OCI-LY7 (cell line): ENCODE data around the gene MED27.

Experiments
- EZH2phosphoT487 ChIP-seq: fragments of 200-600 bp; sonication (generic); IDR thresholded peaks from 2 replicates; pipeline ENCODE4 v1.6.1; 2018; ENCODE audit warnings: low read depth, borderline replicate concordance, mild to moderate bottlenecking, mixed run types, antibody characterized with exemption, low read length, moderate library complexity, mixed read lengths
- TF ChIP-seq, protein P1 (sequence below): fragments of 200-600 bp; sonication (generic); conservative IDR thresholded peaks from 2 replicates; pipeline ENCODE4 v1.5.1; 2014; ENCODE audit warnings: mild to moderate bottlenecking, antibody characterized with exemption, low read length, moderate library complexity, mixed read lengths

DNA sequence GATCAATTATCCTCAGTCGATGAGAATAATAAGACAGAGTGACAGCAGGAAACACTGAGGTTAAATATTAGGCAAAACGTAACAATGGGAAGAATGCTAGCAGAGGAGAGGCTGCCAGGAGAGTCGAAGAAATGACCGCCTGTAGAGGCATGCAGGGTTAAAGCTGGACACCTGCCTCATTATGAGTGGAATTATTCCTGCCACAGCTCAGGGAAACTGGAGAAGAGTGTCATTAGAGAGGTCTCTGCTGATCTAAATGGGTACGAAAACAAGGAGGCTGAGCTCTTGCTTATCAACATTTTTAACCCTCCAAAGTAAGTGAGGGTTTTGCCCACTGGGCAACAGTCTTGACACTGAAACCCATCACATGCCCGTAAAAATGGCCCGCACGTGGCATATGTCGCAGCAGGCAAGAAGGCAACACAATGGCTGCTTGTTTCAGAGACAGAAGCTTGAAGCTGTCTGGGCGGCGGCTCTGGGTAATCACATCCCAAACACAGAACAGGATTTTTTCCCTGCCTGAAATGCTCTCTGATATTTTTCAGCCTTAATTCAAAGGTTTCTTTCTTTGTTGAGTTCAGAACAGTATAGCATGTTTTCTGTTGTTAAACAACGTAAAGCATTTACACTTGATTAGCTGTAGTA is 118.7 kb downstream of the MED27 start:
- TF ChIP-seq, protein P1, sequence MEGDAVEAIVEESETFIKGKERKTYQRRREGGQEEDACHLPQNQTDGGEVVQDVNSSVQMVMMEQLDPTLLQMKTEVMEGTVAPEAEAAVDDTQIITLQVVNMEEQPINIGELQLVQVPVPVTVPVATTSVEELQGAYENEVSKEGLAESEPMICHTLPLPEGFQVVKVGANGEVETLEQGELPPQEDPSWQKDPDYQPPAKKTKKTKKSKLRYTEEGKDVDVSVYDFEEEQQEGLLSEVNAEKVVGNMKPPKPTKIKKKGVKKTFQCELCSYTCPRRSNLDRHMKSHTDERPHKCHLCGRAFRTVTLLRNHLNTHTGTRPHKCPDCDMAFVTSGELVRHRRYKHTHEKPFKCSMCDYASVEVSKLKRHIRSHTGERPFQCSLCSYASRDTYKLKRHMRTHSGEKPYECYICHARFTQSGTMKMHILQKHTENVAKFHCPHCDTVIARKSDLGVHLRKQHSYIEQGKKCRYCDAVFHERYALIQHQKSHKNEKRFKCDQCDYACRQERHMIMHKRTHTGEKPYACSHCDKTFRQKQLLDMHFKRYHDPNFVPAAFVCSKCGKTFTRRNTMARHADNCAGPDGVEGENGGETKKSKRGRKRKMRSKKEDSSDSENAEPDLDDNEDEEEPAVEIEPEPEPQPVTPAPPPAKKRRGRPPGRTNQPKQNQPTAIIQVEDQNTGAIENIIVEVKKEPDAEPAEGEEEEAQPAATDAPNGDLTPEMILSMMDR: no peak
- TF ChIP-seq EZH2phosphoT487: no peak
